GM18511 (cell line): ENCODE results near the gene CDC16.
A peak's percentile ranks its signal among the peaks of the same experiment; 100 is the strongest.
"Not testable (repeated sequence)": the region's sequence is repeated elsewhere in the genome, so short reads cannot be mapped to it uniquely, and the experiment has no call there.

Experiments used
- ATAC-seq: cut with Tn5 transposase; IDR thresholded peaks from one replicate; pipeline ENCODE4 v1.9.1; 2021; ENCODE audit warnings: mild to moderate bottlenecking, moderate library complexity; ENCODE audit not compliant: unreplicated experiment

The CDC16 gene

GRCh38 chr13:114261328-114261965, 26.8 kb downstream of the CDC16 start:
- no peak for ATAC-seq

- ATAC-seq = no peak
These were observed 28.9 kb downstream of the CDC16 start for GRCh38 chr13:114263578-114263977.

DNA sequence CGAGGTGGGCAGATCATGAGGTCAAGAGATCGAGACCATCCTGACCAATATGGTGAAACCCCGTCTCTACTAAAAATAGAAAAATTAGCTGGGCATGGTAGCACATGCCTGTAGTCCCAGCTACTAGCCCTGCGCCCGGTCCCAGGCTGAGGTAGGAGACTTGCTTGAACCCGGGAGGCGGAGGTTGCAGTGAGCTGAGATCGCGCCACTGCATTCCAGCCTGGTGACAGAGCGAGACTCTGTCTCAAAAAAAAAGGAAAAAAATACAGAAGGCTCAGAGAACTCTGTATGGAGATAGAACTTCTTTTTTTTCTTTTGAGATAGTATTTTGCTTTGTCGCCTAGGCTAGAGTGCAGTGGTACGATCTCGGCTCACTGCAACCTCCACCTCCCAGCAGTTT, 29.6 kb downstream of the CDC16 start:
- ATAC-seq = not testable (repeated sequence)

DNA sequence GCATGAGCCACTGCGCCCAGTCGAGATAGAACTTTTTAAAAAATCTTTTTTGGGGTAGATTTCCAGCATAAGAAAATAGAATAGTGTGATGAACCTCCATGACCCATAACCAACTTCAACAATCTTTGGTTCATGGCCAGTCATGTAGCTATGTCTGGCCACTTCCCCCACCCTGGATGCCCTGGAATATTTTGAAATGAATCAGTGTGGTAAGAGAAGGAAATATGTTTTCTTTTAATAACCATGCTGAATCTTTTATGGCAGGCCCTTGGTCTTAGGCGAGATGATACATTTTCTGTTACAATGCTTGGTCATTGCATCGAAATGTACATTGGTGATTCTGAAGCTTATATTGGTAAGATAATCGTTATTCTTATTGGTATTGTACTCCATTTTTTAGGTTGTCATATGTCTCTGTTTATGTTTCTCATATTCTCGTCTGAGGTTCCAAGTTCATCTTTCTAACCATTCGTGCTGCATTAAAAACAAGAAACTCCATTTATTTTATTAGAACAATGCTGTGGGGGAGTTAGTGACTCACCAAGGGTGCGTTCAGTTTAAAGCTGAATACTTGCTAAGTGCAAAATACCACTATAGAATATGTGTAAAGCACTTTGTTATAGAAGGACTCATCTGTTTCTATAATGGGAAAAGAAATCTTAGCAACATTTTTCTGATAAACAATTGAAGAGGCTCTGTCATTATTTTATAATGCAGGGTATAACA, 30.4 kb downstream of the CDC16 start:
- no peak for ATAC-seq

DNA sequence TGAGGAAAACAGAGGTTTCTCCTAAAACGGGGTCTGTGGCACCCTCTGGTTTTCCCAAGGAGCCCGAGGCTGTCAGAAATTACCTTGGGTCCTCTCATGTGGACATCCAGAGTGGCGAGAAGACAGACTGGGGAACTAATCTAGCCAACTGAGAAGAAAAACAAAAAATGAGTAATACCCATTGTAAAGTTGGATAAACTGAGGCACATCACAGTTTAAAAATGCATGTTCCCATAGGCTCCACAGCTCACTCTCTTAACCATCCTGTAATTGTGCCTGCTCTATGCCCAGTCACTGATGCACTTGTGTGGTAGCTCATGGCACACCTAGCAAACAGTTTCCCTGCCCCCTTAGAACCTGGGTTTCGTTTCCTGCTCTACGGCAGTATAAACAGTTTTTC, 31.5 kb downstream of the CDC16 start:
- ATAC-seq = no peak

DNA sequence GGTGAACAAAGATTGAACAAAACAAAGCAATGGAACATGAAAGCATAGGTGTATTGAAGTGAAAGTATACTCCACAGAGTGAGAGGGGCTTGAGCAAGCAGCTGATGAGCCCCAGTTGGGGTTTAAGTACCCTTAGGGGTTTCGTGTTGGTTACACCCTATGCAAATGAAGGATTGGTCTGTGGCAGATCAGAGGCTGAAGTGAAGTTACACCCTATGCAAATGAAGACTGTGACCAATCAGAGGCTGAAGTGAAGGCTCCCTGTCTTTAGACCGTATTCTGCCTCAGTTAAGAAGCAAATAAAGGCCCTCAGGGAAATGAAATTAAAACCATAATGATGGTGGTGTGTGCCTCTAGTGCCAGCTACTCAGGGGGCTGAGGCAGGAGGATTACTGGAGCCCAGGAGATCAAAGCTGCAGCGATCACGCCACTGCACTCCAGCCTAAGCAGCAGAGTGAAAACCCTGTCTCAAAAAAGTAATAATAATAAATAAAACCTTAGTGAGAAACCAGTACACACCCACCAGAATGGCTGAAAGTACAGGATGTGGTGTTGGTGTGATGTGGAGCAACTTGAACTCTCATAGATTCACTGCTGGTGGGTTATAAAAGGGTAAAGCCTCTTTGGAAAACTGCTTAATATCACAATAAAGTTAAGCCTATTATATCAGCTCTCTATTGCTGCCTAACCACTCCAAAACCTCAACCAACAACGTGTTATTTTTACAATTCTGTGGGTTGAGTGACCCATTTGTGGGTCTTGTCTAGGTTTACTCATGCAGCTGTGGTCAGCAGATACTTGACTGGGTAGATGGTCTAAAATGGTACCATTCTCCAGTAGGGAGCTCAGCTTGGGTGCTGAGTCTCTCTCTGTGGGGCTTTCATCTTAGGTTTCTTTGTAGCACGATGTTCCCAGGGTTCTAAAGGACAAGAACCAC, 33.9 kb downstream of the CDC16 start:
- no peak for ATAC-seq

GRCh38 chr13:114269281-114269770, 34.6 kb downstream of the CDC16 start:
- no peak for ATAC-seq

DNA sequence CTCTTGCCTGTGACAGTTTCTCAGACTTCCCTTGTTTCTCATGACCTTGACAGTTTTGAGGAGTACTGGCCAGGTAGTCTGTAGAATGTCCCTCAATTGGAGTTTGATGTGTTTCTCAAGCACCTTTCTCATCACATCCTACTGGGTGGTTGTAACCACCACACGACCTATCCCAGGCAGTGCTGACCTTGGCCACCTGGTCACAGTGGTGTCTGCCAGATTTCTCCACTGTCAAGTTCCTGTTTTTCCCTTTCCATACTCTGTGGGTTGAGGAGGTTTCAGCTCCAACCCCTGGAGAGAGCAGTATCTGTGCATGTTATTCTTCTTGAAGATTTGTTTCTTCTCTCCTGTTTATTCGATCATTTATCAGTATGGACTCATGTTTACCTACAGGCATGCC, 38.3 kb downstream of the CDC16 start:
- no peak for ATAC-seq

GRCh38 chr13:114275304-114275703, 40.6 kb downstream of the CDC16 start:
- ATAC-seq = no peak

GRCh38 chr13:114279146-114279545, 44.4 kb downstream of the CDC16 start:
- ATAC-seq = no peak

DNA sequence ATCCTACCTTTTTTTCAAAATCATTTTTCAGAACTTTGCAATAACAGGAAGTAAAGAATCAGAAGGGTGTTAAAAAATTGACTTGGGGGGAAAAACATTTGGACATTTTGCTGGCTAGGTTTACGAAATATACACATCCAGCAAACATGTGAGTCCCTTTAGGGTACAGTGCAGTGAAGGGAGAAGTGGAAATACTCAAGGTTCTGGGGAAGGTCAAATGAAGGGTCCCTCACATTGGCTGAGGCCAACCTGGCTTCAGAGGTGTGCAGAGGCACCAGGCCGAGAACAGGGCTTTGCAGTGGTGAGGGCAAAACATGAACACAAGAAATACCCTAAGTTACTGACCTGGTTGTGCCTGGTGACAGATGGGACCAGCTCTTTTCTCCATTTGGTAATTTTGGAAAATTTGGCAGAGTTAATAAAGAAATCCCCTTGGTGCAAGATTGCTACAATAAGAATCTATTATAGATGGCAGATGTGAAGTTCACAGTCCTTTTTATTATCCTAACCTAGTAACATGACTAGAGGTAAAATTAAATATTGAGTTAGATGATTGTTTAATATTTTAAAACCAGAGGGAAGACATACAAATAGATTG, 45.2 kb downstream of the CDC16 start:
- ATAC-seq = no peak

GRCh38 chr13:114281351-114282040, 46.8 kb downstream of the CDC16 start, which contains the start of gene UPF3A:
TSS of gene UPF3A (plus strand) at chr13:114281601. CDS start at chr13:114281640, 39 bp downstream.
- ATAC-seq = peak; percentile 70

- peak; percentile 57 for ATAC-seq
These were observed 47.5 kb downstream of the CDC16 start for GRCh38 chr13:114282041-114282670.

DNA sequence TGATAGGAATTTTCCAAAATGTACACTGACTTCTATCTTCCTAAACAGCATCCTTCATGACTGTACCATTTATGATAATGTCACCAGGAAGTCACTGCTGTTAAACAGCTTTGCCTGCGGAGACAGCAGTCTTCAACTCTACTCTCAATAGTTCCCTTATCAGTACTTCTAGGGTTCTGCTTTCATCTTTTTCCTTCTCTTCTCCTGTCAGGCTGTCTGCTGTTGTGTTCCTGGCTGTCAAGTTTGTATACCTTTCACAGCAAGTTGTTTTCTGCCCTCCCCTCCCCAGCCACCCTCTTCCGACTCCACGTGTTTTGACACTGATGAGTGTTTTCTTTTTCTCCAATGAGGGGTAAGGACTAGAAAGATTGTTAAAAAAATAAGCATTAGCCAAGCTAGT, 48.9 kb downstream of the CDC16 start:
- no peak for ATAC-seq

- ATAC-seq = no peak
These were observed 50.0 kb downstream of the CDC16 start for GRCh38 chr13:114284680-114285079.

DNA sequence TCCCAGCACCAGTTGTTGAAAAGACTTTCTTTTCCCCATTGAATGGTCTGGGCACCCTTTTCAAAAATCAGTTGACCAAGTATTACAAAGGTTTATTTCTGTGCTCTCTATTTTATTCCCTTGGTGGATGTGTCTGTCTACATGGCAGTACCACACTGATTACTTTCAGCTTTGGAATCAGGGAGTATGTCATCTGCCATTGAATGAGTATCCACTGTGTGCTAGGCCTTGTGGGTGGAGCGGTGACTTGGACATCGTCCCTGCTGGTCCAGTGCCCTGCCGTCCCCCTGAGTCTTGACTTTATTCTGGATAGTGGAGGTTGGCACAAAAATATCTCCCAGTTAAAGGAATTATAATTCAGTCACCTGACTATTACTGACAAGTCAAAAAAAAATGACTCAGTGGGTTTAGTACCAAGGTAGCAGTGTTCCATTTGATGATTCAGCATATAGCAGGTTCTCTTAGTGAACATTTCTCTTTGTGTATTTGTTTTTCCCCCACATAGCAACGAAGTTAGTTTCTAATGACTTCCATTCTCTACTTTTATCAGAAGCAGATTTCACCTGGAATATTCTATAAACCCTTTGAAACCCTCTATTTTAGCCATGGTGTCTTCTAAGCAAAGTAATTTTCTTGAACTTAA, 50.6 kb downstream of the CDC16 start:
- ATAC-seq = no peak

DNA sequence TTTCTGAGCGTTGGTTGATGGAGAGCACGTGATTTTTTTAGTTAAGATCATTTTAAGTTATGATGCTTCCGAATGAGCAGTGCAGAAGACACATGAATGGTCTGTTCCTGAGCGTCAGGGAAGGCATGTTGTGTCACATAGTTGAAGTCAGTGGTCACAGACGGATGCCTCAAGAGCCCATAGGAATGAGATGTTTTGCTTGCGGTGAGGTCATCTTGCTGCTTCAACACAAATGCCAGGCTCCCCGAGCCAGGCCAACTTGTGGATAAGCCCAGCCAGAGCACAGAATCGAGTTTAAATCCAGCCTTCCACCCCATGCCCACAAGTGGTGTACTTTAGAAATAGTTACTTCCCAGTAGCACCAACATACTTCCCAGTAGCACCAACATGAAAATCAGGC, 52.1 kb downstream of the CDC16 start:
- no peak for ATAC-seq

- ATAC-seq = no peak
These were observed 53.5 kb downstream of the CDC16 start for GRCh38 chr13:114288157-114288591.

DNA sequence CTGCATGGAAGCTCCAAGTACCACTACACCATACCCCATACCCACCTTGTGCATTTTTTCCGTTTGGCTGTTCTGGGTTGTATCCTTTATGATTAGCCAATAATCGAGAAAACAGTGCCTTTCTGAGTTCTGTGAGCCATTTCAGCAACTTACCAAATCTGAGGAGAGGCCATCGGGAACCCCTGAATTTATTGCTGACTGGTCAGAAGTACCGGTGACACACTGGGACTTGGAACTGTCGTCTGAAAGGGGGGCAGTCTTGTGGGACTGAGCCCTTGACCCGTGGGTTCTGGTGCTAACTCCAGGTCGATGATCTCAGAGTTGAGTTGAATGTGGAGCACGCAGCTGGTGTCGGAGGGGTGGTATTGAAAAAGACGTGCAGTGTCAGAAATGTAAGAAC, 61.8 kb downstream of the CDC16 start:
- ATAC-seq = no peak
